Germinal center (tissue), 1 donor: ENCODE results near the gene TINAGL1.

Experiments used
- DNase-seq: peaks from one replicate; pipeline ENCODE4 v3.0.0; 2012; ENCODE audit warnings: mixed read lengths, low spot score

Gene TINAGL1

GRCh38 chr1:31568895-31569595, 7.3 kb upstream of the TINAGL1 start:
- DNase-seq = no peak

GRCh38 chr1:31569596-31570173, 6.6 kb upstream of the TINAGL1 start:
- DNase-seq = no peak

GRCh38 chr1:31570228-31570627, 6.1 kb upstream of the TINAGL1 start:
- DNase-seq = no peak

GRCh38 chr1:31570906-31571305, 5.4 kb upstream of the TINAGL1 start:
- DNase-seq = no peak

GRCh38 chr1:31571340-31572295, 4.7 kb upstream of the TINAGL1 start:
- DNase-seq = no peak

GRCh38 chr1:31572323-31573104, 3.8 kb upstream of the TINAGL1 start:
- DNase-seq = no peak

- DNase-seq = no peak
Observed at GRCh38 chr1:31573261-31573660, 3.1 kb upstream of the TINAGL1 start.

- DNase-seq = no peak
Observed at GRCh38 chr1:31574749-31575368, 1.5 kb upstream of the TINAGL1 start.

GRCh38 chr1:31575369-31576140, 760 bp upstream of the TINAGL1 start:
- DNase-seq = no peak

GRCh38 chr1:31576743-31577455, 584 bp downstream of the TINAGL1 start:
- no peak for DNase-seq

- DNase-seq = no peak
Observed at GRCh38 chr1:31577515-31578192, 1.3 kb downstream of the TINAGL1 start.

- no peak for DNase-seq
Observed at GRCh38 chr1:31579374-31579773, 3.1 kb downstream of the TINAGL1 start.

GRCh38 chr1:31580513-31580870, 4.2 kb downstream of the TINAGL1 start:
- DNase-seq = no peak

GRCh38 chr1:31580891-31581603, 4.7 kb downstream of the TINAGL1 start:
- DNase-seq = no peak

- no peak for DNase-seq
Observed at GRCh38 chr1:31581821-31582810, 5.8 kb downstream of the TINAGL1 start.

- no peak for DNase-seq
Observed at GRCh38 chr1:31583082-31583994, 7.0 kb downstream of the TINAGL1 start.
